Activated naive CD4-positive, alpha-beta T cell treated with anti-CD3 and anti-CD28 coated beads, Interleukin-2, amount 50 U/mL, for 72 hours (primary cell): ENCODE results near the gene FBXW11. TPM values are rescaled to one million over a fixed set of nuclear protein-coding genes. Genes with fewer than 3 reads are reported as not detected.
"Not testable (repeated sequence)": the region's sequence is repeated elsewhere in the genome, so short reads cannot be mapped to it uniquely, and the experiment has no call there.

Experiments used
- ATAC-seq, 2 donors: fragments of 150-1000 bp; cut with Tn5 transposase; 2 replicates each; pipeline ENCODE4 v1.10.0; 2021; ENCODE audit warnings: mild to moderate bottlenecking in 2 of 2, moderate library complexity in 2 of 2
- DNase-seq, 2 donors: peaks; one replicate each; pipeline ENCODE4 v3.0.0; 2021 to 2022; ENCODE audit warnings: low spot score in 2 of 2
- H3K27ac Mint-ChIP-seq, 2 donors: one replicate each; pipeline ENCODE4 v1.8.0; 2022; ENCODE audit warnings: mild to moderate bottlenecking in 2 of 2, mixed read lengths in 2 of 2
- H3K36me3 Mint-ChIP-seq, 2 donors: one replicate each; pipeline ENCODE4 v1.8.0; 2022; ENCODE audit warnings: mixed read lengths in 2 of 2
- H3K9me3 Mint-ChIP-seq, 2 donors: one replicate each; pipeline ENCODE4 v1.8.0; 2022; ENCODE audit warnings: mixed read lengths in 2 of 2
- total RNA-seq, 2 donors: library from RNA; stranded (reverse); gene quantifications; one replicate each; pipeline ENCODE4 v1.2.3, GENCODE V29; 2022

FBXW11 gene
- total RNA-seq, 2 donors from 2014 or later = 40.7 to 41.7 TPM

DNA sequence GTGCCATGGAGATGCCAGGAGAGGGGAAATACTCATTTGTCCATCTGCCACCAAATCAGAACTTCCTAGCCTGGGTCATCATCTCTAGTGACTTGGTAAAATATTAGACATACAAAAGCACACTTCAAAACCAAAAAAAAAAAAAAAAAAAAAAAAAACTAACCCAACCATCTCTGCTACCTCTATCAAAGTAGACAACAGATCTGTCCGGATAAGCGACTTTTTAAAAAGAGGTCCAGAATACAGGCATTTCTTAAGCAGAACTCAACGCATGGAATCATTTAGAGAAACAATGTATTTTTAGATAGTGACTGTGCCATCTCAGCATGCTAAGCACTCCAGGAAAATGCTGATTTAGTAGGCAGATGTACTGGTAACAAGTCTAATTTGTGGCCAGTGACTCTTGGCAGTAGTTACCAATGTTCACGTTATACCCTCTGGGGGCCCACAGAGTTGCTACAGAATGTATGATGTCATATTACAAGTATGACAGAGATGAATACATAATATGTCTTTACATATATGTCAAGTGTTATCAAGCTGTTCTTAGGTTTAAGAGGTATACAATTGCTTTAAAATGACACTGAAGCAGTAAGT is 113.0 kb downstream of the FBXW11 start:
- no peaks in the 10 kb centered on the region for H3K9me3 Mint-ChIP-seq
- H3K27ac Mint-ChIP-seq = peak overlapping the region in 1 of 2 donors; percentile 40
- no peak for DNase-seq
- peak in 1 of 2 donors; percentile 37 for ATAC-seq
- peaks cover 11 to 21% of the 10 kb centered on the region in 2 donors for H3K36me3 Mint-ChIP-seq

DNA sequence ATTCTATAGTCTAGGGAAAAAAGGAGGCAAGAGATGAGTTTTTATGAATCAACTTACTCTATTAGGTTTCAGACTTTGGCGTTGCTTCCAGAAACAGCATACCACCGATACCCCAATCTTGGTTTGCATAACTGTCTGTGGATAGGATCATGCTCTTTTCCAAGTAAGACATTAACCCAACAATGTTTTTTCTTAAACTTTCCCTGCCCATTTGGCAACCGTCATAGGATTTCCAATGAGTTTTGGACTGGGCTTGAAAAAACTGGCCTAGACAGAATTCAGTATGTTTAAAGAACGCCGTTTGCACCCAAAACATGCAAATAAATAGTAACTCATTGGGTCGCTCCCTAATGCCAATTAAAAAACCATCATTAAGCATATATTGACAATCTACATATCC is 114.8 kb downstream of the FBXW11 start:
- DNase-seq (no peak), ATAC-seq (no peak)
- Mint-ChIP-seq H3K36me3 (peaks cover 18 to 25% of the 10 kb centered on the region in 2 donors), H3K27ac (no peak overlapping the region), H3K9me3 (no peaks in the 10 kb centered on the region)

DNA sequence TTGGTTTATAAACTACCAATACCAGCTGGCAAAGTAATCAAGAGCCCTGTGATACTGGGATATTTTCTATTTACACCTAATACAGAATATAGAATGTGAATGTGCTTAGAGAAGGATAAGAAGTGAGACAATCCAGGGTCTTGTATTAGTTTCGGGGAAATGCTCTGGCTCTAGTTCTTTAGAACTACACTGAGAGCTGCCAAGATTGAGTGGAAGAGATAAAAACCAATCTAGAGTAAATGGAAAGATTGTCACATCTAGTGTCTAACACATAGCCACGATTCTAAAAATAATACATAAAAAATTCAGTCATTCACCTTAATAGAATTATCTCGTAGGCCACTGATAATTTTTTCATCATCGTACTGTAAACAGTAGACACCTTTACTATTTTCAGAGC is 115.3 kb downstream of the FBXW11 start:
- Mint-ChIP-seq H3K36me3 (peaks cover 18 to 25% of the 10 kb centered on the region in 2 donors), H3K9me3 (no peaks in the 10 kb centered on the region)

DNA sequence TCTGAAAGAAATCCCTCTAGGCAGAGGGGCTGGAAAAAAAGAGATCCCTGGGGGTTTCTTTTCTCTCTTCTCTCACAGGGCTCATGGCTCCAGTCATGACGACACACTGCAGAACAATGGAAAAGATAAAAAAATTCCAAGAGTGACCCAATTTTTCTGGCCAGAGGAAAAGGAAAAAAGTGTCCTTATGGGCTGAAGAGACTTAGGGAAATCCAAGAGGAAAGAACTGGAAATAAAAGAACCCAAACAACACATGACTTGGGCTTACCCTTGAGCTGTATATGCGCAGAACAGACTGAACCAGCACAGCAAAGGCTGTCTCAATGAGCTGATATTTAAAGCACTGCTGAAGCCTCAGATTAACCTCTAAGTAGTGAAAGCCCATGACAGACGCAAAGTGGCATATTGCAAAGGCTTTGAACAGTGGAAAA is 118.4 kb downstream of the FBXW11 start:
- ATAC-seq (no peak), DNase-seq (no peak)
- Mint-ChIP-seq H3K27ac (no peak overlapping the region), H3K9me3 (no peaks in the 10 kb centered on the region), H3K36me3 (peaks cover 34 to 39% of the 10 kb centered on the region in 2 donors)

More for the DNA sequence above, 115.3 kb downstream of the FBXW11 start:
- no peak for DNase-seq
- H3K27ac Mint-ChIP-seq = no peak overlapping the region
- no peak for ATAC-seq

DNA sequence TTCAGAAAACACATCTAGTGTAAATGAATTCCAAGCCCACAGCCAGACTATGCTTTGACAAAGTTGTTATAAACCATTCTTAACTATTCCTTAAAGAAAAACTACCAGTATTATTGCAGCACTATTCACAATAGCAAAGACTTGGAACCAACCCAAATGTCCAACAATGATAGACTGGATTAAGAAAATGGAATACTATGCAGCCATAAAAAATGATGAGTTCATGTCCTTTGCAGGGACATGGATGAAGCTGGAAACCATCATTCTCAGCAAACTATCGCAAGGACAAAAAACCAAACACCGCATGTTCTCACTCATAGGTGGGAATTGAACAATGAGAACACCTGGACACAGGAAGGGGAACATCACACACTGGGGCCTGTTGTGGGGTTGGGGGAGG is 120.4 kb downstream of the FBXW11 start:
- ATAC-seq, H3K27ac Mint-ChIP-seq, DNase-seq, H3K9me3 Mint-ChIP-seq: not testable (repeated sequence)
- peaks cover 34 to 39% of the 10 kb centered on the region in 2 donors for H3K36me3 Mint-ChIP-seq

DNA sequence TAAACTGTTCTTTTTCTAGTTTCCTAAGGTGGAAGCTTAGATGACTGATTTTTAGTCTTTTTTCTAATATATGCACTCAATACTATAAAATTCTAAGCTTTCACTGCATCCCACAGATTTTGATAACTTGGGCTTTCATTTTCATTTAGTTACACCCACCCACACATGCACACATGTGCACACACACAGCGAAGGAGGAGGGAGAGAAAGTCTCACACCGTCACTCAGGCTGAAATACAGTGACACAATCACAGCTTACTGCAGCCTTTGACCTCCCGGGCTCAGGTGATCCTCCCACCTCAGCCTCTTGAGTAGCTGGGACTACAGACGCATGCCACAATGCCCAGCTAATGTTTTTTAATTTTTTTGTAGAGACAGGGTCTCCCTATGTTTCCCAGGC is 124.3 kb downstream of the FBXW11 start:
- H3K36me3 Mint-ChIP-seq = peaks cover 17 to 31% of the 10 kb centered on the region in 2 donors
- H3K27ac Mint-ChIP-seq = no peak overlapping the region
- no peaks in the 10 kb centered on the region for H3K9me3 Mint-ChIP-seq
- ATAC-seq (peak; percentile 41 to 89), DNase-seq (no peak)

DNA sequence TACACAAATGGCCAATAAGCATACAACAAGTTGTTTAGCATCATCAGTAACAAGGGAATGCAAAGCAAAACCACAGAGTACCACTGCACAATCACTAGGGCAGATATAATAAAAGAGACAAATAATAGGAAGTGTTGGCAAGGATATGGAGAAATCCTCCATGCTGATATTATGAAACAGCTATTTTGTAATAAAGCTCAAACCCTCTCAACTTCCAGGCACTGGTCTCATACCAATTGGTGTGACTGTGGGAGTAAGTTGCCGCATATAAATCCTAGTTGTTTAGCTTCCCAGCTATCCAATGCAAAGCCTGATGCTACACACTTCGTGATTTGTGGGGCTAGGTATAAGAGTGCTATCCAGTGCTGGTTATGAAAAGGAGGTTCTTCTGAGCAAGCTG is 132.2 kb downstream of the FBXW11 start:
- H3K36me3 Mint-ChIP-seq = peaks cover 0 to 16% of the 10 kb centered on the region in 2 donors

DNA sequence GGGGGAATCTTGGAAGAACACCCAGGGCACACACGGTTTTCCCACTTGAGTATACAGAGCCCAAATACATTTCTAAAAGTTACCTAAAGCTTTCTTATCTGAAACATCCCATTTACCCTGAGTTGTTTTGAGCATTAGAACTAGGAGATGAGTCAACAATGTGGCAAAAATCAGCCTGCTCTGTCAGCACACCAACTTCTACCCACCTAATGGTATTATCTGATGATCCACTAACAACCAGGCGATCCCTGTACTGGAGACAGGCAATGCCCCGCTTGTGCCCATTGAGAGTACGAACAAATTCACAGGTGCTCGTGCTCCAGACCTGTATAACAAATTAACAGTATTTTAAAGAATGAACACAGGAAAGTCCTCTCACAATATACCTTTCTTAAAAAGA is 133.8 kb downstream of the FBXW11 start:
- Mint-ChIP-seq H3K9me3 (no peaks in the 10 kb centered on the region), H3K36me3 (peaks cover 9 to 26% of the 10 kb centered on the region in 2 donors)
- ATAC-seq = no peak

More for the DNA sequence above, 132.2 kb downstream of the FBXW11 start:
- H3K9me3 Mint-ChIP-seq = no peaks in the 10 kb centered on the region
- H3K27ac Mint-ChIP-seq = no peak overlapping the region
- DNase-seq = no peak
- no peak for ATAC-seq

DNA sequence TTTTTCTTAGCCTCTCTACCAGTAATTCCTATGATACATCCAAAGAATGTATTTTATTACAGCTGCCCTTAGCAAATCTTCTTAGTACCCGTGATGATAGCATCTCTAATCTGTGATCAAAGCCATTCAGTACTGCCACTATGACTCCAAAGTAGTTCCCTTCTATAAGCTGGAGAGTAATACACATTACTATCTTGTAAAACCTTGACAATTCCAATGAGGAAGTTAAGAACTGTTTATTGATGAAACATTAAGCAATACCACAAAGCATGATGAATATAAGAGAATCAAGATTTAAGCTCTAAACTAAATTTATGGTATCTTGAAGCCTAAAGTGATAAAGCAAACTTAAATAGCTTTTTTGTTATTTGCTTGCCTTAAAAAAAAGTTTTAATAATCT is 134.7 kb downstream of the FBXW11 start:
- DNase-seq = no peak
- Mint-ChIP-seq H3K27ac (no peak overlapping the region), H3K9me3 (no peaks in the 10 kb centered on the region), H3K36me3 (peaks cover 9 to 25% of the 10 kb centered on the region in 2 donors)
- ATAC-seq = no peak

More for the DNA sequence above, 133.8 kb downstream of the FBXW11 start:
- DNase-seq = no peak
- no peak overlapping the region for H3K27ac Mint-ChIP-seq

DNA sequence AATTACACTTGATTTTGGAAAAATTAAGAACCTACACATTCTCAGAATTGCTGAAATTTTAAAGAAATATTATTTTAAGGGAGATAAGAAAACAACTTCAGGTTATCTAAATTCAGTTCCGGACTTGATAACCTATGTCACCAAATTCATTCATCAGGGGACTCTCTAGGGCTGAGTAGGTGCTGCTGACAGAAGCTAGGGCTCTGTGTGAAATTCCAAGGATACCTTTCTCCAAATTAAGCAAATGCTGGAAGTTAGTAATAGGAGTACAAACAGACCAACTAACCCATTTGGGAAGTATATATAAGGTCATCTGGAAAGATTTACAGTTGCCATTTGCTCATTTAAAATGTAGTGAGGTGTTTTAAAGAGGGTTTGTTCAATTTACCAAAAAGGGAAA is 136.5 kb downstream of the FBXW11 start:
- DNase-seq (no peak), ATAC-seq (no peak)
- peaks cover 9 to 21% of the 10 kb centered on the region in 2 donors for H3K36me3 Mint-ChIP-seq
- no peak overlapping the region for H3K27ac Mint-ChIP-seq
- H3K9me3 Mint-ChIP-seq = no peaks in the 10 kb centered on the region

DNA sequence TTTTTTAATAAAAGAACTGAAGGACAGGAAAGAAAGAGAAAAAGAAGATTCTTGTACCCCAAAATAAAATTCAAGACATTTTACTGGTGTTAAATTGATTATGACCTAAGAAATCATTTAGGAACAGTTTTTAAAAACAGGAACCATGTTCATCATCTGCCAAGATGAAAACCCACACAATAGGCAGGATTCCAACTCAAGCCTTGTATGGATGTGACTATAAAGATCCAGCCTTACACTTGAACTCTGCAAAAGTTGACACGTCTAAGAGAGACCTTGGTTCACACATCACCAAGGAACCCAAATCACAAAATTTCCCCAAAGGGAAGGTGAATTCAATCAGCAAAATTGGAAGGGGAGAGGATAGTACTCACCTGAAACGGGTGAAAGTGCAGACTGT is 138.2 kb downstream of the FBXW11 start:
- DNase-seq (no peak), ATAC-seq (no peak)
- H3K27ac Mint-ChIP-seq = no peak overlapping the region
- H3K9me3 Mint-ChIP-seq = no peaks in the 10 kb centered on the region
- peaks cover 9 to 21% of the 10 kb centered on the region in 2 donors for H3K36me3 Mint-ChIP-seq

DNA sequence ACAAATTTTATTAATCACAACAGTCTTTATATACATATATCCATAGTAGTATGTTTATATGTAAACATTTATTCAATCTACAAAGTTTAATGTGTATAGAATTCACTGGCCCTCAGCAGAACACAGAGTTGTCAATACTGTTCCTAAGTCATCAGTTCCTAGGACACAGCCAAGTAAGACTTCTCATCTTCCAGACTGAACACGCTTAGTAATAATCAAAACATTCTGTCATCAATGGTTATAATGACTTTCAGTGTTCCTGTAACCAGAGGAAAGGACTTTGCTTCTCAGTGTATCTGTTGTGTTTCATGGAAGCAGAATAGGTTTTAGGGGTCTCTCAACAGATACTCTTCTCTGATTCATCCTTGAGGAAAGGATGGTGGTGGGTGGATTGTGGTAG is 138.7 kb downstream of the FBXW11 start:
- DNase-seq (no peak), ATAC-seq (no peak)
- H3K36me3 Mint-ChIP-seq = peaks cover 9 to 21% of the 10 kb centered on the region in 2 donors
- peak overlapping the region in 1 of 2 donors; percentile 31 for H3K27ac Mint-ChIP-seq
- H3K9me3 Mint-ChIP-seq = no peaks in the 10 kb centered on the region

DNA sequence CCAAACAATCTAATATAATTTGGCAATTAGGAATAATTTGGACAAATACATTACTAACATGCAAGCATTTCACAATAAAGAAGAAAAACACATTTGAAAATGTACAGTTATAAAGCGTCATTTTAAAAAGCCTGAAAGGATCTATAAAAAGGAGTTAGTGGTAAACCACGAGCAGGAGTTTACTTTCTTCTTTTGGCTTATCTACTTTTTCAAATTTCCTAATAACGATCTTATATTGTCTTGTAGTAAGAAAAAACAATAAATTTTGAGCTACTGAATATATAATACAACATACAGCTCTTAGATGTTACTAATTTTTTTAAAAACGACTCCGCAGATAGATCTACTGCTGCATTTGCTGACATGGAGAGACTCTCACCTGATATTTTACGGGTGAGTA is 141.0 kb downstream of the FBXW11 start:
- H3K27ac Mint-ChIP-seq = no peak overlapping the region
- peaks cover 9 to 21% of the 10 kb centered on the region in 2 donors for H3K36me3 Mint-ChIP-seq
- DNase-seq (no peak), ATAC-seq (no peak)
- H3K9me3 Mint-ChIP-seq = no peaks in the 10 kb centered on the region

DNA sequence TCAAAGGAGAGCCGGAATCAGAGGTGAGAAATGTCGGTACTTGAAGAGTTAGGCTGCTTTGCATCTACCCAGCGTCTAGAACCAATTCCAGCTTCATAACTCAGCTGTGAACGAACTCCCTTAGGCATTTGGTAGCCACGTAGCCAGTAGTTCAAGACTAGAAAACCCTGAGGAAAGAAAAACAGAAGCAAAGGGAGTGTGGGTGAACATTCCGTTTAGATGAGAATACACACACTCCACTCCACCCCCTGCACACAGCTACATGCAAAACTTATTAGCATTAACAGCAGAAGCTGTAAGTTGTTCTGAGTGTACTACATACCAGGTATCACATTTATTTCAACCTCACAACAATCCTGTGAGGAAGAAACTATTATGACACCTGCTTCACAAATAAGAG is 142.5 kb downstream of the FBXW11 start:
- Mint-ChIP-seq H3K27ac (no peak overlapping the region), H3K36me3 (peaks cover 9 to 19% of the 10 kb centered on the region in 2 donors), H3K9me3 (no peaks in the 10 kb centered on the region)
- ATAC-seq (no peak), DNase-seq (no peak)

DNA sequence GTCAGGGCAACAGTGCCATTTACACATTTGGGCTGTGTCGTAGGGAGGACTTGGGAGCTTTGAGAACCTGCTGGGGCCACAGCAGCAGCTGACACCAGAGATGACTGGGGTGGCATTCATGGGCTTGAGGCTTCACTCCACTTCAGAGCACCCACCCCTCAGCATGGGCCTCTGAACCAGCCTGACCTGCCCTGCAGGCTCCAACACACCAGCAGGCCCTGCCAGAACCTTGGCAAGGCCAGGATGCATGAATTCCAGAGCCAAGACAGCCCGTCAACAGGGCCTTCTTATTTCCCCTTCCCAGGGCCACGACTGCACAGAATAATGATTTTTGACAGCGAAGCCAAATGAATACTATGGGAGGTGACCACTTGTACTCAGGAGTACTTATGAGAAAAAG is 143.8 kb downstream of the FBXW11 start:
- ATAC-seq = no peak
- no peak overlapping the region for H3K27ac Mint-ChIP-seq
- DNase-seq = no peak
- H3K36me3 Mint-ChIP-seq = peaks cover 0 to 6% of the 10 kb centered on the region in 2 donors
- H3K9me3 Mint-ChIP-seq = peaks cover 0 to 5% of the 10 kb centered on the region in 2 donors

DNA sequence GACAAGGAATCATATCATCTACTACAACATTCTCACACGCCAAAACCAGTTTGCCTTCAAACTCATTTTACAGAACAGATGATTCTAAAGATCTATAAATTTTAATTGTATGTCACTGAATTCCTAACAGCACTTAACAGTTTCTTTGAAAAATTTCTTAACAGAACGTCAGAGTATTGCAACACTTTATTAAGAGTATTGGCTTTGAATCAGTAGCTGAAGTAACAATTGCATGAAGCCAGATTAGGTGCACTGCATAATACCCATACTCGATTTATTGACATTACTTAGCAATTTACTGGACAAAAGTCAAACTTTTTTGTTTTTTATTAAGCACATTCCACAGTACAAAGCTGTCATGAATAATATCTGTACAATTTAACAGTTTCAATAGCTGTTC is 145.1 kb downstream of the FBXW11 start:
- DNase-seq (no peak), ATAC-seq (no peak)
- H3K36me3 Mint-ChIP-seq = no peaks in the 10 kb centered on the region
- H3K9me3 Mint-ChIP-seq = peaks cover 0 to 5% of the 10 kb centered on the region in 2 donors
- no peak overlapping the region for H3K27ac Mint-ChIP-seq

DNA sequence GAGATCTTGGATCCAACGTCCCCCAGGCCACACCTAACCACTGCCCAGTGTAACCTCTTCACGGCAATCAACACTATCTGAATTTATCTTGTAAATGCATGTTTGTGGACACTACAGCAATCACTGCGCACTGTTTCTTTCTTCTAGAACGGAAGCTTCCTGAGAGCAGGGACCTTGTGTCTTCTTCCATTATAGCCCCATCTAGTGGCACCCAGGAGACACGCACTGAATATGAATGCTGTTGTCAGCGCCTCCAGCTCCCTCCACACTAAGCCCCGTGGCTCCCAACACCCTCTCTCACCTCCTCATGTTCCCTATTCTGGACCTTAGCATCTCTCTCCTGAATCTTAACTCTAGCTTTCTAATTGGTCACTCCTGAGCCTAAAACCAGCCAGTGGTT is 148.1 kb downstream of the FBXW11 start:
- DNase-seq (no peak), ATAC-seq (peak; percentile 34 to 55)
- Mint-ChIP-seq H3K36me3 (peaks cover 0 to 8% of the 10 kb centered on the region in 2 donors), H3K9me3 (peaks cover 0 to 10% of the 10 kb centered on the region in 2 donors), H3K27ac (no peak overlapping the region)

DNA sequence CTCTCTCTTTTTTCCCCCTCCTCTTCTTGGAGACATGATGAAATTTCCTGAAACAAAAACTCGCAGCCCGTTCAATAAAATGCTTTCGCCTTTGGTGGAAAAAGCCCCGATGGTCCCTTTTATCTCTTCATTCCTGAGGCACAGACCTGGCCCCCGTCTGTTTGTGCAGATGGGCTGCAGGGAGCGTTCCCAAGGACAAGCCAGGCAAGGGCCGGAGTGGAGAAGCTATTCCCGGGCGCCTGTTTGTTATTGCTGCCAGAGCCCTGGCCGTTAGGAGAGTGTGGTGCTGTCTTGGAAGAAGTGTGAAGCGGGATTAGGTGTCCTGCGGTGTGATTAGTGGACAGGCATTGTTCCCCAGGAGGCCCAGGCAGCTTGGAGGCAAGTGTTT is 149.0 kb downstream of the FBXW11 start:
- H3K36me3 Mint-ChIP-seq = peaks cover 0 to 8% of the 10 kb centered on the region in 2 donors
- ATAC-seq (no peak), DNase-seq (no peak)
- no peak overlapping the region for H3K27ac Mint-ChIP-seq
- peaks cover 0 to 10% of the 10 kb centered on the region in 2 donors for H3K9me3 Mint-ChIP-seq
